Tibial nerve (tissue), 4 donors: ENCODE data around the gene PCDHGB3. TPM values are rescaled to one million over a fixed set of nuclear protein-coding genes. Genes with fewer than 3 reads are reported as not detected.
"Not testable (repeated sequence)": the region's sequence is repeated elsewhere in the genome, so short reads cannot be mapped to it uniquely, and the experiment has no call there.

ENCODE experiments used
- DNase-seq, 2 donors: peaks; one replicate each; pipeline ENCODE4 v3.0.0-alpha.2; 2019; ENCODE audit warnings: low spot score in 2 of 2
- H3K27ac ChIP-seq, 4 donors: fragments of 200-600 bp; sonication (generic) in 3 of 4; one replicate each; pipeline ENCODE4 v1.5.1; 2017 to 2019; ENCODE audit warnings: mild to moderate bottlenecking in 1 of 4
- H3K27me3 ChIP-seq, 2 donors: fragments of 200-600 bp; sonication (generic) in 1 of 2; one replicate each; pipeline versions ENCODE4 v1.5.1 to v1.6.0; 2017 to 2019
- H3K36me3 ChIP-seq, 3 donors: fragments of 200-600 bp; sonication (generic); one replicate each; pipeline ENCODE4 v1.5.1; 2018 to 2019
- H3K4me1 ChIP-seq, 4 donors: fragments of 200-600 bp; sonication (generic) in 3 of 4; one replicate each; pipeline ENCODE4 v1.5.1; 2017 to 2019
- H3K4me3 ChIP-seq, 4 donors: fragments of 200-600 bp; sonication (generic) in 3 of 4; one replicate each; pipeline ENCODE4 v1.5.1; 2017 to 2019; ENCODE audit warnings: mild to moderate bottlenecking in 1 of 4, moderate library complexity in 1 of 4
- H3K9me3 ChIP-seq, 4 donors: fragments of 200-600 bp; sonication (generic) in 3 of 4; one replicate each; pipeline ENCODE4 v1.5.1; 2017 to 2019
- CTCF ChIP-seq, 5 experiments: fragments of 200-600 bp in 3 of 5; fragments of 450-650 bp in 2 of 5; sonication (generic) in 3 of 5; IDR thresholded peaks; one replicate each; pipeline ENCODE4 v1.5.1; 2016 to 2019; ENCODE audit warnings: antibody characterized with exemption in 5 of 5, mild to moderate bottlenecking in 3 of 5, moderate library complexity in 2 of 5
- EP300 ChIP-seq, 2 donors: sonication (generic); formaldehyde crosslinking; IDR thresholded peaks; one replicate each; pipeline ENCODE4 v1.6.1; 2017; ENCODE audit warnings: antibody characterized with exemption in 2 of 2, mild to moderate bottlenecking in 1 of 2
- POLR2A ChIP-seq, 2 donors: fragments of 450-650 bp; IDR thresholded peaks; one replicate each; pipeline ENCODE4 v1.6.1; 2017; ENCODE audit warnings: antibody characterized with exemption in 2 of 2, mild to moderate bottlenecking in 2 of 2, moderate library complexity in 2 of 2
- WGBS, 2 donors: methylation state at CpG; one replicate each; pipeline ENCODE4 v1.1.5; 2018; 5-methylcytosine and 5-hydroxymethylcytosine counted together
- total RNA-seq, 4 donors: library from RNA; depleted of rRNA; stranded (reverse); fragments of >200 nt; gene quantifications; one replicate each; pipeline ENCODE4 v1.1.0, GENCODE V29; 2016

Gene PCDHGB3
- total RNA-seq, 4 donors from 2014 or later = 7.8 to 12.4 (median 10.1) TPM

GRCh38 chr5:141338538-141339306 lies 31.3 kb upstream of the PCDHGB3 start, which contains the start of gene PCDHGA2:
TSS of gene PCDHGA2 (plus strand) at chr5:141338760.
- Histone ChIP-seq H3K4me3 (peak within 1 kb of the TSS in 3 of 4 donors; percentile 14 to 45 (median 21)), H3K9me3 (peaks cover 4 to 100% (median 37%) of the 10 kb centered on the region in 4 donors), H3K36me3 (peaks cover 0 to 3% (median 0%) of the 10 kb centered on the region in 3 donors), H3K27me3 (no peaks in the 10 kb centered on the region), H3K27ac (peak within 1 kb of the TSS in 1 of 4 donors; percentile 58), H3K4me1 (no peaks in the 10 kb centered on the region)
- DNase-seq = peak in 1 of 2 donors; percentile 44
- WGBS, 2 donors = 16% methylated on average over 27 of the region's 27 CpGs
- TF ChIP-seq EP300 (IDR thresholded peaks at IDR 0.05) (no peak), CTCF (IDR thresholded peaks at IDR 0.05) (peak in 4 of 5 experiments; percentile 22 to 53 (median 37))

GRCh38 chr5:141340781-141341354 lies 29.2 kb upstream of the PCDHGB3 start:
- H3K27ac ChIP-seq, H3K4me1 ChIP-seq, H3K27me3 ChIP-seq, H3K36me3 ChIP-seq, DNase-seq, H3K4me3 ChIP-seq: not testable (repeated sequence)
- 74% methylated on average over 25 to 29 of the region's 45 CpGs for WGBS, 2 donors
- peaks cover 7 to 100% (median 40%) of the 10 kb centered on the region in 4 donors for H3K9me3 ChIP-seq

- H3K27ac ChIP-seq = no peak overlapping the region
- H3K36me3 ChIP-seq = peaks cover 0 to 8% (median 0%) of the 10 kb centered on the region in 3 donors
- no peaks in the 10 kb centered on the region for H3K4me1 ChIP-seq
- peaks cover 7 to 100% (median 48%) of the 10 kb centered on the region in 4 donors for H3K9me3 ChIP-seq
- H3K4me3 ChIP-seq = no peak overlapping the region
- no peak for TF ChIP-seq EP300 (IDR thresholded peaks at IDR 0.05)
- TF ChIP-seq POLR2A (IDR thresholded peaks at IDR 0.05) = no peak
- H3K27me3 ChIP-seq = no peaks in the 10 kb centered on the region
- WGBS, 2 donors = 24 to 37% methylated on average over 1 of the region's 1 CpG
- no peak for DNase-seq
Measured at GRCh38 chr5:141342773-141343172, 27.3 kb upstream of the PCDHGB3 start.

GRCh38 chr5:141343242-141343952 lies 26.6 kb upstream of the PCDHGB3 start, which contains the start of gene PCDHGA3:
TSS of gene PCDHGA3 (plus strand) at chr5:141343829. CDS start at chr5:141344034, 205 bp downstream.
- Histone ChIP-seq H3K36me3 (peaks cover 0 to 8% (median 0%) of the 10 kb centered on the region in 3 donors), H3K4me1 (no peaks in the 10 kb centered on the region), H3K27ac (no peak within 1 kb of the TSS), H3K4me3 (peak within 1 kb of the TSS in 2 of 4 donors; percentile 9 to 29), H3K27me3 (no peaks in the 10 kb centered on the region), H3K9me3 (peaks cover 7 to 100% (median 48%) of the 10 kb centered on the region in 4 donors)
- TF ChIP-seq EP300 (IDR thresholded peaks at IDR 0.05) = no peak
- TF ChIP-seq POLR2A (IDR thresholded peaks at IDR 0.05) = no peak
- peak in 2 of 5 experiments; percentile 14 to 25 for TF ChIP-seq CTCF (IDR thresholded peaks at IDR 0.05)
- DNase-seq = no peak
- WGBS, 2 donors = 25 to 31% methylated on average over 9 of the region's 9 CpGs

- TF ChIP-seq CTCF (IDR thresholded peaks at IDR 0.05) = no peak
- TF ChIP-seq EP300 (IDR thresholded peaks at IDR 0.05) = no peak
- no peak for TF ChIP-seq POLR2A (IDR thresholded peaks at IDR 0.05)
- H3K27me3 ChIP-seq = no peaks in the 10 kb centered on the region
Measured at GRCh38 chr5:141343953-141344463, 26.0 kb upstream of the PCDHGB3 start.

More at GRCh38 chr5:141343953-141344463, 26.0 kb upstream of the PCDHGB3 start:
- no peak for DNase-seq
- peak overlapping the region in 2 of 4 donors; percentile 9 to 29 for H3K4me3 ChIP-seq
- H3K4me1 ChIP-seq = no peaks in the 10 kb centered on the region
- peaks cover 4 to 100% (median 45%) of the 10 kb centered on the region in 4 donors for H3K9me3 ChIP-seq
- WGBS, 2 donors = 28% methylated on average over 31 of the region's 31 CpGs
- peaks cover 0 to 12% (median 0%) of the 10 kb centered on the region in 3 donors for H3K36me3 ChIP-seq
- H3K27ac ChIP-seq = no peak overlapping the region
